Heart right ventricle (tissue), 16 donors: Measurements from ENCODE around the gene XPNPEP1. TPM values are rescaled to one million over a fixed set of nuclear protein-coding genes. Genes with fewer than 3 reads are reported as not detected.

Experiments used
- ATAC-seq, 8 donors: fragments of 200-7000 bp; cut with Tn5 transposase; one replicate each; pipeline ENCODE4 v1.9.1; 2020; ENCODE audit warnings: mild to moderate bottlenecking in 8 of 8, moderate library complexity in 8 of 8, moderate number of reproducible peaks in 1 of 8
- DNase-seq, 2 donors: peaks; one replicate each; pipeline ENCODE4 v3.0.0-alpha.2; 2020
- H3K27ac ChIP-seq, 10 donors: fragments of 200-600 bp; sonication (generic) in 2 of 10; one replicate each; pipeline versions ENCODE4 v1.5.0 to v1.8.0; 2020 to 2022; ENCODE audit warnings: mild to moderate bottlenecking in 3 of 10
- H3K27me3 ChIP-seq, 7 donors: fragments of 200-600 bp; one replicate each; pipeline ENCODE4 v1.8.0; 2021 to 2022; ENCODE audit warnings: mild to moderate bottlenecking in 2 of 7
- H3K36me3 ChIP-seq, 9 donors: fragments of 200-600 bp; sonication (generic) in 1 of 9; one replicate each; pipeline versions ENCODE4 v1.5.0 to v1.8.0; 2020 to 2022; ENCODE audit warnings: mild to moderate bottlenecking in 2 of 9
- H3K4me1 ChIP-seq, 9 donors: fragments of 200-600 bp; sonication (generic) in 1 of 9; one replicate each; pipeline versions ENCODE4 v1.5.0 to v1.8.0; 2020 to 2022; ENCODE audit warnings: mild to moderate bottlenecking in 4 of 9
- H3K4me3 ChIP-seq, 10 donors: fragments of 200-600 bp; sonication (generic) in 2 of 10; one replicate each; pipeline versions ENCODE4 v1.5.0 to v1.8.0; 2020 to 2022; ENCODE audit warnings: mild to moderate bottlenecking in 7 of 10, moderate library complexity in 2 of 10
- H3K9me3 ChIP-seq, 11 donors: fragments of 200-600 bp in 10 of 11; sonication (generic) in 2 of 11; one replicate each; pipeline versions ENCODE4 v1.5.0 to v1.8.0; 2013 to 2022; ENCODE audit warnings: mild to moderate bottlenecking in 2 of 11, control low read depth in 1 of 11, moderate library complexity in 1 of 11
- CTCF ChIP-seq, 9 donors: fragments of 200-600 bp; sonication (generic) in 2 of 9; IDR thresholded peaks; one replicate each; pipeline versions ENCODE4 v1.5.0 to v1.8.0; 2021 to 2022; ENCODE audit warnings: antibody characterized with exemption in 9 of 9, mild to moderate bottlenecking in 5 of 9, moderate library complexity in 1 of 9
- WGBS, 2 donors: extraction: QIAGEN DNeasy Blood & Tissue Kit; methylation state at CpG; one replicate each; pipeline ENCODE4 v1.1.7; 2013; ENCODE audit warnings: inconsistent platforms in 1 of 2; 5-methylcytosine and 5-hydroxymethylcytosine counted together
- intact Hi-C, 10 donors: fragments of 100-400 bp; cut with DNase I; formaldehyde crosslinking; loops; one replicate each; pipeline versions ENCODE4 v1.11.1 to v1.14.2; 2022
- polyA plus RNA-seq, 2 donors: library from polyadenylated mRNA; stranded (reverse); fragments of 200-250 nt; gene quantifications; one replicate each; pipeline ENCODE4 v1.2.3, GENCODE V29; 2013
- total RNA-seq, 10 donors: library from RNA; stranded (reverse); fragmentation: NEBNext Ultra II Directional in 3 of 10; extraction: Animal tissue kit (Norgen Biotek cat#: 25700) in 3 of 10; gene quantifications; one replicate each; pipeline versions ENCODE4 v1.2.1 to v1.2.4, GENCODE V29; 2021 to 2023
- donor health status: Arrhythmogenic right ventricular cardiomyopathy.
- donor health status: ischemic (EF 13 %, LVEDD 7.1; RV severe dilation, severe dysfunction).
- donor health status: healthy with polysubstance abuse.
- donor health status: DM: no; HTN: yes; CAD: no.
- donor health status: DM: no; HTN: no; CAD: no.
- donor health status: ischemic (EF 25% LVEDD 6.9; RV normal size, moderate dysfunction).
- donor health status: ischemic (EF 25% LVEDD 5.7; RV mildly dilated, moderate dysfunction).
- donor health status: healthy.
- donor health status: DM: yes; HTN: yes; CAD: no.
- donor health status: Ischemic cardiomyopathy.
- donor health status: ischemic (EF 35%, LVEDD 5.7; RV mildly dilated, moderate dysfunction).
- donor health status: nonischemic (EF 11% LVEDD 7.7; RV severe dilation, severe dysfunction).
- donor health status: DM: yes; HTN: yes; CAD: no.
- donor health status: PGD.
- donor health status: ischemic (EF 29% LVEDD 5.4; RV normal size, mild dysfunction).
- donor health status: nonischemic (EF 23%, LVEDD 6.1; RV moderate dilation, normal function).

The XPNPEP1 gene
- total and polyA plus RNA-seq, 12 donors: 15.9 to 51.6 (median 42.4) TPM

GRCh38 chr10:109861081-109861480 lies 62.2 kb downstream of the XPNPEP1 start:
- Histone ChIP-seq H3K9me3 (peaks cover 0 to 21% (median 8%) of the 10 kb centered on the region in 11 donors), H3K27me3 (no peaks in the 10 kb centered on the region), H3K27ac (no peak overlapping the region), H3K4me1 (no peaks in the 10 kb centered on the region), H3K4me3 (no peak overlapping the region), H3K36me3 (peaks cover 0 to 41% (median 31%) of the 10 kb centered on the region in 9 donors)
- 90 to 91% methylated on average over 4 of the region's 4 CpGs for WGBS, 2 donors
- no peak for TF ChIP-seq CTCF (IDR thresholded peaks at IDR 0.05)
- intact Hi-C loops: no loop called here
- ATAC-seq (no peak), DNase-seq (no peak)

- no peak for TF ChIP-seq CTCF (IDR thresholded peaks at IDR 0.05)
- ATAC-seq: no peak
- Histone ChIP-seq H3K9me3 (peaks cover 0 to 20% (median 8%) of the 10 kb centered on the region in 11 donors), H3K4me1 (no peaks in the 10 kb centered on the region), H3K27ac (no peak overlapping the region), H3K27me3 (no peaks in the 10 kb centered on the region), H3K36me3 (peaks cover 0 to 23% (median 13%) of the 10 kb centered on the region in 9 donors), H3K4me3 (no peak overlapping the region)
- 97% methylated on average over 1 of the region's 1 CpG for WGBS, 2 donors
- intact Hi-C loops: no loop called here
- no peak for DNase-seq
These were observed 64.1 kb downstream of the XPNPEP1 start for GRCh38 chr10:109859221-109859620.

GRCh38 chr10:109855746-109856145 lies 67.6 kb downstream of the XPNPEP1 start:
- intact Hi-C loops: no loop called here
- Histone ChIP-seq H3K27me3 (no peaks in the 10 kb centered on the region), H3K4me3 (no peak overlapping the region), H3K27ac (no peak overlapping the region), H3K36me3 (no peaks in the 10 kb centered on the region), H3K9me3 (no peaks in the 10 kb centered on the region), H3K4me1 (peaks cover 0 to 14% (median 9%) of the 10 kb centered on the region in 9 donors)
- ATAC-seq (no peak), DNase-seq (no peak)
- WGBS, 2 donors: 93 to 99% methylated on average over 5 of the region's 5 CpGs
- no peak for TF ChIP-seq CTCF (IDR thresholded peaks at IDR 0.05)

GRCh38 chr10:109853921-109854320 lies 69.4 kb downstream of the XPNPEP1 start:
- 97 to 98% methylated on average over 7 of the region's 7 CpGs for WGBS, 2 donors
- no peak for DNase-seq
- H3K36me3 ChIP-seq: no peaks in the 10 kb centered on the region
- H3K9me3 ChIP-seq: no peaks in the 10 kb centered on the region
- H3K4me3 ChIP-seq: no peak overlapping the region
- ATAC-seq: no peak
- no peaks in the 10 kb centered on the region for H3K27me3 ChIP-seq
- no peak for TF ChIP-seq CTCF (IDR thresholded peaks at IDR 0.05)
- peaks cover 0 to 14% (median 9%) of the 10 kb centered on the region in 9 donors for H3K4me1 ChIP-seq
- intact Hi-C loops: no loop called here
- H3K27ac ChIP-seq: no peak overlapping the region
